H1 (cell line): ENCODE measurements around the gene FAM53B. TPM values are rescaled to one million over a fixed set of nuclear protein-coding genes. Genes with fewer than 3 reads are reported as not detected.

Experiments
- EP300 ChIP-seq, 2 experiments: IDR thresholded peaks; 1 replicate in 1 of 2; 2 replicates in 1 of 2; pipeline ENCODE4 v1.6.1; 2011 to 2012; ENCODE audit warnings: low read depth in 2 of 2, low read length in 2 of 2, mild to moderate bottlenecking in 2 of 2, borderline replicate concordance in 1 of 2, inconsistent platforms in 1 of 2, moderate library complexity in 1 of 2
- KDM5A ChIP-seq: fragments of 200-600 bp; IDR thresholded peaks from 2 replicates; pipeline ENCODE4 v1.7.1; 2012; ENCODE audit warnings: mild to moderate bottlenecking, low read length, inconsistent platforms, mixed read lengths
- SUZ12 ChIP-seq: fragments of 200-600 bp; sonication (generic); IDR thresholded peaks from 2 replicates; pipeline ENCODE4 v1.6.1; 2012; ENCODE audit warnings: mild to moderate bottlenecking, inconsistent platforms, low read length, moderate library complexity, mixed read lengths
- polyA plus RNA-seq, 7 experiments: library from polyadenylated mRNA; depleted of rRNA in 3 of 7; stranded (reverse) in 5 of 7; unstranded in 2 of 7; fragments of >200 nt in 5 of 7; fragments of 200-250 nt in 2 of 7; gene quantifications; 1 replicate in 5 of 7; 2 replicates in 1 of 7; 4 replicates in 1 of 7; pipeline versions ENCODE4 v1.2.1 to v1.2.3, GENCODE V29; 2011 to 2013; ENCODE audit warnings: missing spikeins in 2 of 7, mixed read lengths in 2 of 7
- total RNA-seq: library from RNA; stranded (reverse); fragmentation: NEBNext Ultra II Directional; extraction: Animal tissue kit (Norgen Biotek cat#: 25700); gene quantifications from 2 replicates; pipeline ENCODE4 v1.2.1, GENCODE V29; 2021

The FAM53B gene
- total and polyA plus RNA-seq, 2 of the 8 experiments (the other 6 are each of a cell fraction or from before 2014, with no cell fraction given), result 5.3 to 14.4 TPM

DNA sequence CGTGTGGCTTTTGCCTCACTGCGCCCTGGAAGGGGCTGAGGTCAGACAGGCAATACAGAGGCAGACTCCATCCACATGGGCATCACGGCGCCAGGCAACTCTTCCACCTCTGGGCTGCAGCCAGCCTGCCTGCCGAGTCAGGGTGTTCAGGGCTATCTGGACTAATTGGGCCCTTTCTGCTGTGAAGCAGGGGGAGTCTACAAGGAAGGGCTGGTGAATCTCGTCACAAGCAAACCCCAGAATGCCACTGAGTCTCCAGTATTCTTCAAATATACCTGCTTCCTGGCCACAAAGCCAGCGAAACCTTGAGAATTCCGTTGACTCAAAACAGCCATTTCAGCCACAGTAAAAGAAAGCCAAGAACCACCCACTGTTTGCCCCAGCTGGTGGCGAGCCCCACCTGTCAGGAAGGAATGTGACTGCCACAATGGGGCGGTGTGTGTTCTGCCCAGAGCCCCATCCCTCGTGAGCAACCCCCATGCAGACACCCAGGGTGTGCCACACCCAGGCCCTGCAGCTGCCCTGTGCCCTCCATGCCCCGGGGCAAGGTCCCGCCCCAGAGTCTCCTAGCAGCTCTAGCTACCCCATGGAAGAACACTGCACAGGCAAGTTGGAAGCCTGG is 117.3 kb downstream of the FAM53B start (continued):
- TF ChIP-seq EP300 (IDR thresholded peaks at IDR 0.05; ENCODE audit: borderline replicate concordance in 1 of 2, low read depth in 2 of 2, low read length in 2 of 2) (no peak), SUZ12 (0 out of 2 replicates have a peak, but pooled peaks have one; percentile 29), KDM5A (no peak)
